ENCODE measurements around the gene ITGA1. TPM values are rescaled to one million over a fixed set of nuclear protein-coding genes. Genes with fewer than 3 reads are reported as not detected.

The ITGA1 gene
- total and polyA plus RNA-seq, 2 donors (not counting 1 experiment from before 2014, with no cell fraction given): 12.6 to 115 TPM

GRCh38 chr5:52861368-52861767 is 73.7 kb downstream of the ITGA1 start:
- H4K20me1 ChIP-seq (ENCODE audit: control insufficient read depth, extremely low read depth, insufficient read depth, low read length): no peaks in the 10 kb centered on the region
- no peaks in the 10 kb centered on the region for H3K27me3 ChIP-seq (ENCODE audit: control insufficient read depth, insufficient read depth, low read length)
- H3K4me3 ChIP-seq (replicated peaks in 1 of 4; ENCODE audit: control extremely low read depth in 1 of 4, insufficient read depth in 1 of 4, low read depth in 3 of 4, low read length in 4 of 4): no peak overlapping the region
- no peak overlapping the region for H2AFZ ChIP-seq (ENCODE audit: low read length)
- no peak overlapping the region for H3K9ac ChIP-seq (ENCODE audit: insufficient read depth, low read length)
- H3K79me2 ChIP-seq (ENCODE audit: control insufficient read depth, insufficient read depth, low read length): no peaks in the 10 kb centered on the region
- TF ChIP-seq EZH2 (IDR thresholded peaks at IDR 0.05; ENCODE audit: low read length, missing control alignments) (no peak), CTCF (conservative IDR thresholded peaks at IDR 0.05 in 1 of 2, IDR thresholded peaks at IDR 0.05 in 1 of 2; ENCODE audit: low read depth in 1 of 2, low read length in 2 of 2) (no peak)
- no peaks in the 10 kb centered on the region for H3K36me3 ChIP-seq (ENCODE audit: control insufficient read depth, insufficient read depth, low read length)
- no peak overlapping the region for H3K27ac ChIP-seq (ENCODE audit: insufficient read depth, low read length)
- DNase-seq (ENCODE audit: low read depth in 2 of 2): no peak
- H3K4me1 ChIP-seq (ENCODE audit: control insufficient read depth, extremely low read depth, insufficient read depth, low read length): peaks cover 2% of the 10 kb centered on the region
- H3K4me2 ChIP-seq (ENCODE audit: extremely low read depth, insufficient read depth, low read length): no peak overlapping the region
- H3K9me3 ChIP-seq (ENCODE audit: control insufficient read depth, insufficient read depth, low read depth, low read length): no peaks in the 10 kb centered on the region

GRCh38 chr5:52863715-52864290 is 76.1 kb downstream of the ITGA1 start:
- peak overlapping the region; percentile 72 for H3K4me2 ChIP-seq (ENCODE audit: extremely low read depth, insufficient read depth, low read length)
- H3K9me3 ChIP-seq (ENCODE audit: control insufficient read depth, insufficient read depth, low read depth, low read length): no peaks in the 10 kb centered on the region
- H3K9ac ChIP-seq (ENCODE audit: insufficient read depth, low read length): peak overlapping the region; percentile 26
- TF ChIP-seq CTCF (conservative IDR thresholded peaks at IDR 0.05 in 1 of 2, IDR thresholded peaks at IDR 0.05 in 1 of 2; ENCODE audit: low read depth in 1 of 2, low read length in 2 of 2) (no peak), EZH2 (IDR thresholded peaks at IDR 0.05; ENCODE audit: low read length, missing control alignments) (no peak)
- H3K4me3 ChIP-seq (replicated peaks in 1 of 4; ENCODE audit: control extremely low read depth in 1 of 4, insufficient read depth in 1 of 4, low read depth in 3 of 4, low read length in 4 of 4): peak overlapping the region in 1 of 4 experiments; percentile 11
- peaks cover 2% of the 10 kb centered on the region for H3K4me1 ChIP-seq (ENCODE audit: control insufficient read depth, extremely low read depth, insufficient read depth, low read length)
- H2AFZ ChIP-seq (ENCODE audit: low read length): no peak overlapping the region
- DNase-seq (ENCODE audit: low read depth in 2 of 2): peak in 1 of 2 donors; percentile 37
- H4K20me1 ChIP-seq (ENCODE audit: control insufficient read depth, extremely low read depth, insufficient read depth, low read length): no peaks in the 10 kb centered on the region
- H3K27ac ChIP-seq (ENCODE audit: insufficient read depth, low read length): no peak overlapping the region
- no peaks in the 10 kb centered on the region for H3K79me2 ChIP-seq (ENCODE audit: control insufficient read depth, insufficient read depth, low read length)
- no peaks in the 10 kb centered on the region for H3K27me3 ChIP-seq (ENCODE audit: control insufficient read depth, insufficient read depth, low read length)
- H3K36me3 ChIP-seq (ENCODE audit: control insufficient read depth, insufficient read depth, low read length): no peaks in the 10 kb centered on the region

GRCh38 chr5:52864371-52864770 is 76.7 kb downstream of the ITGA1 start:
- Histone ChIP-seq H4K20me1 (ENCODE audit: control insufficient read depth, extremely low read depth, insufficient read depth, low read length) (no peaks in the 10 kb centered on the region), H3K9ac (ENCODE audit: insufficient read depth, low read length) (no peak overlapping the region)

More at GRCh38 chr5:52864371-52864770, 76.7 kb downstream of the ITGA1 start:
- Histone ChIP-seq H3K27ac (ENCODE audit: insufficient read depth, low read length) (no peak overlapping the region), H3K27me3 (ENCODE audit: control insufficient read depth, insufficient read depth, low read length) (no peaks in the 10 kb centered on the region), H3K9me3 (ENCODE audit: control insufficient read depth, insufficient read depth, low read depth, low read length) (no peaks in the 10 kb centered on the region), H2AFZ (ENCODE audit: low read length) (no peak overlapping the region), H3K4me2 (ENCODE audit: extremely low read depth, insufficient read depth, low read length) (peak overlapping the region; percentile 72), H3K36me3 (ENCODE audit: control insufficient read depth, insufficient read depth, low read length) (no peaks in the 10 kb centered on the region), H3K4me1 (ENCODE audit: control insufficient read depth, extremely low read depth, insufficient read depth, low read length) (peaks cover 2% of the 10 kb centered on the region), H3K79me2 (ENCODE audit: control insufficient read depth, insufficient read depth, low read length) (no peaks in the 10 kb centered on the region), H3K4me3 (replicated peaks in 1 of 4; ENCODE audit: control extremely low read depth in 1 of 4, insufficient read depth in 1 of 4, low read depth in 3 of 4, low read length in 4 of 4) (no peak overlapping the region)
- TF ChIP-seq EZH2 (IDR thresholded peaks at IDR 0.05; ENCODE audit: low read length, missing control alignments): no peak
- no peak for TF ChIP-seq CTCF (conservative IDR thresholded peaks at IDR 0.05 in 1 of 2, IDR thresholded peaks at IDR 0.05 in 1 of 2; ENCODE audit: low read depth in 1 of 2, low read length in 2 of 2)
- peak; percentile 83 to 88 for DNase-seq (ENCODE audit: low read depth in 2 of 2)
